Stimulated activated CD4-positive, alpha-beta T cell treated with anti-CD3 and anti-CD28 coated beads, Interleukin-2, amount 100 ng/mL, for 24 hours (primary cell): ENCODE data around the gene MAGEB10.
"Not testable (repeated sequence)": the region's sequence is repeated elsewhere in the genome, so short reads cannot be mapped to it uniquely, and the experiment has no call there.

Source experiments
- DNase-seq, 2 donors: peaks; one replicate each; pipeline ENCODE4 v3.0.0-alpha.2; 2020

Gene MAGEB10, protein sequence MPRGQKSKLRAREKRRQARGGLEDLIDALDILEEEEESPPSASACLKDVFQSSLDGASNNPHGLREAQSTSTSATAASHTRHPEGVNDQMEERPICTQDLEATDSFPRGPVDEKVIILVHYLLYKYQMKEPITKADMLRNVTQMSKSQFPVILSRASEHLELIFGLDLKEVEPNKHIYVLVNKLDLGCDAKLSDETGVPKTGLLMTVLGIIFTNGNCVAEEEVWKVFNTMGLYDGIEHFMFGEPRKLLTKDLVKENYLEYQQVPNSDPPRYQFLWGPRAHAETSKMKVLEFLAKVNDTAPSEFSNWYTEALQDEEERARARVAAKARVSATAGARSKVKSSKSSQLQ

DNA sequence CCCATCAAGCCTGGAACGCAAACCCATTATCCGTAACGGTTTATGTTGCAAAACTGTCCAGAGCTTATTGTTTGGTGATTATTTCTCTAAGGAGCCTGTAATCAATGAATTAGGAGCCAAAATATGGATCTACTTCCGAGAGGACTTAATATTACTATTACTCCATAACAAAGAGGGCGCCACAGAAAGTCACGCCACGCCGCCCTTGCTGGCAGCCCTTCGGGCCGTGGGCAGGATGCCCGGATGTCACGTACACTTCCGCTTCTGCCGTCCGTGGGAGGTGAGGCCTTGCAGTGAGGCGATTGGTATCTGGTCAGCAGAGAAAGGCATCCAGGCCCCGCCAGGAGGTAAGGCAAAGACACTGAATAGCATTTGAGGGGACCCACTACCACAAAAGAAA is at the start of gene MAGEB10:
MAGEB10 (plus strand) TSS at position 301 of the 400 bp plus-strand sequence. CDS start 13,317 bp downstream, outside the sequence.
- DNase-seq: no peak

DNA sequence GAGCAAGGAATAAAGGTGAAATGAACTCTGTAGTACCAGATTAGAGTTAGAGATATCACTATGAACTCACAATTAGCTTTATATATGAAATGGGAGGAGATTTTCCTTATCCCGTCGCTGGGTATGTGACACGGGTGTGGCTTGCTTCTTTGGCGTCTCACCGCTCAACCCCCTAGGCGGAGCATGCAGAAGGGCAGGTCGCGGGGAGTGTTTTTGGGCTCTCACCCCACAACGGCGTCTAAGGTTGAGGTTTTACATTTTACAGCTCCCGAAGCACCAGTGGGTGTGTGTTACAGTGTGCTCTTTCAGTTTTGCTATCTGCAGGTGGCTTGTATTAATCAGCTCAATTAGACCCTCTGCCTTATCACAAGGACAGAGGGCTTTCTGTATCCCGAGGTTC is 42.1 kb upstream of the MAGEB10 start:
- no peak for DNase-seq

DNA sequence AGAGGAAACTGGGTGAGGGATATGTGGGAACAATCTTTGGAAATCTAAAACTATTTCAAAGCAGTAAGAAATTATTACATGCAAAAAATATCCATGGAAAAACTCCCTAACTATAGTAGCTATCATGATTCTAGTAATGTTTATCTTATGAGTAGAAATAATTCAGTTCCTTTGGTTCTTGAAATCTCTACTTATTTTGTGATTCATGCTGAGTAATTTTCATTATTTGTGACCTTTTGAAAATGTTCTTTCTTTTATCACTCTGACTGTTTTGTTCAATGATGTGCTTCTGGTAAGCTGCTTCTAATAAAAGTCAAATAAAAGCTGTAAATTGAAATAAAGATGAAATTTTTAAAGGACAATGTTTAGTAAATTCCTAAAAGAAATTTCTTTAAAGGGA is 40.4 kb upstream of the MAGEB10 start:
- no peak for DNase-seq

DNA sequence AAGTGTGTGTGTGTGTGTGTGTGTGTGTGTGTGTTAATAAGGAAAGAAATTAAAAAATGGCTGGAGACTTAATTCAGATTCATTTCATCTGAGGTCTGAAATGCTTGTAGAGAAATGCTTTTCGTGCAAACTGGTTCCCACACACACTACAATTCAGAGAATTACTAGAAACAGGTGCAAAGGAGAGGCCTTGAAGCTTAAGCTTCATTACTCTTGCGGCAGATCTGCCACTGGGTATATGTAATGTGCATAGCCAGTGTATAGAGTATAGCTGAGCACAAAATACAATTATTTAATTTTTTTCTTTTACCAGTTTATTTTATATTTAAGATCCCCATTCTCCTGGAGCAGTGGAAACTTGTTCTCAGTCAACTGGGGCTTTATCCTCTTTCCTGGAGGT is 31.8 kb upstream of the MAGEB10 start:
- no peak for DNase-seq

DNA sequence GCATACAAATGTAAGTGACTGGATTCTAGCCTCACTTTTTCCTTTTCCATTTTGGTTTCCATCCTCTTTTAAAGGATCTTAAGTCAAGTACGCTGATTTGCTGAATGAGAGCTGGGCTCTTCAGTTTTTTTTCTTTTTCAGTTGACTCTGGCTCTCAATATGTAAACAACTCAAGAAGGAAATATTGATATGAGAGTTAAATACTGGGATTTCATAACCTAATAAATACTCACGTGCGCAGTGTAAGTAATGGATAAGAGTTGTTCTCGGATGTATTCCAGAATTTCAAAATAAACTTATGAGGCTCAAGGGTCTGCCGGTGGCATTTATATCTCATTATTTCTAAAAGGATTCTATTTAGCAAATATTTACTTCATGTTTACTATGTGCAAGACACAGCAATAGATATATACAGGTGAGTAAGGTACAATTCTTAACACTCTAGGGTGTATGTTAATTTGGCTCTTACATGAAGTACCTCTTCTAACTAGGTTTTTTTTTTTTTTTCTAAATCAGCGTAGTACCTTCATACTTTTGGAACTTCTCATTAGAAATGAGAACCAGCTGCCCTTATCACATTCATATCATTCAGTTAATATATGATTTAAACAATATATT is 11.0 kb upstream of the MAGEB10 start:
- DNase-seq: no peak

DNA sequence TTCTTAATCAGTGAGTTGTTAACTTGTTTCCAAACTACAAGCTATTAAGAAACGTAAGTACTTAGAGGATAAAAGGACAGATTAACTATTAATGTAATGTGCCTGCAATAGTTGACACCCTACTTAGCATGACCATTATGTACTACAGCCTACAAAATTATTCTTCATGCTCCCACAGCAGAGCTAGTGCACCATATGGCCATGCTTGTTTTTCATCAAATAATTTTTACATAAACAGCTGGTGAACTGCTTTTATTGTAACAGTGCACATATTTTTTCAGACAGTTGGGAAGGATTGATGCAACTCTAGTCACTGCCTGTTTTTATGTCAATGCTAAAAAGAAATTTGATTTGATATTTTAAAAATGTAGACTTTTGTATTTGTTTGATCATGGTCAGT is 10.2 kb upstream of the MAGEB10 start:
- DNase-seq: no peak

DNA sequence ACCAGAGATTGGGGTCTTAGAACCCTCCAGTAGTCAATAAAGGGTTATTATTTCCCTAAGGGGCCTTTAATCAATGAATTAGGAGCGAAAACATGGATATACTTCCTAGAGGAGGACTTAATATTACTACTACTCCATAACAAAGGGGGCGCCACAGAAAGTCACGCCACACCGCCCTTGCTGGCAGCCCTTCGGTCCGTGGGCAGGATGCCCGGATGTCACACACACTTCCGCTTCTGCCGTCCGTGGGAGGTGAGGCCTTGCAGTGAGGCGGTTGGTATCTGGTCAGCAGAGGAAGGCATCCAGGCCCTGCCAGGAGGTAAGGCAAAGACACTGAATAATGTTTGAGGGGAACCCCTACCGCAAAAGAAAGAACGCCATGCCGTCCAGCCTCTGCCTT is 436 bp downstream of the MAGEB10 start:
- no peak for DNase-seq

DNA sequence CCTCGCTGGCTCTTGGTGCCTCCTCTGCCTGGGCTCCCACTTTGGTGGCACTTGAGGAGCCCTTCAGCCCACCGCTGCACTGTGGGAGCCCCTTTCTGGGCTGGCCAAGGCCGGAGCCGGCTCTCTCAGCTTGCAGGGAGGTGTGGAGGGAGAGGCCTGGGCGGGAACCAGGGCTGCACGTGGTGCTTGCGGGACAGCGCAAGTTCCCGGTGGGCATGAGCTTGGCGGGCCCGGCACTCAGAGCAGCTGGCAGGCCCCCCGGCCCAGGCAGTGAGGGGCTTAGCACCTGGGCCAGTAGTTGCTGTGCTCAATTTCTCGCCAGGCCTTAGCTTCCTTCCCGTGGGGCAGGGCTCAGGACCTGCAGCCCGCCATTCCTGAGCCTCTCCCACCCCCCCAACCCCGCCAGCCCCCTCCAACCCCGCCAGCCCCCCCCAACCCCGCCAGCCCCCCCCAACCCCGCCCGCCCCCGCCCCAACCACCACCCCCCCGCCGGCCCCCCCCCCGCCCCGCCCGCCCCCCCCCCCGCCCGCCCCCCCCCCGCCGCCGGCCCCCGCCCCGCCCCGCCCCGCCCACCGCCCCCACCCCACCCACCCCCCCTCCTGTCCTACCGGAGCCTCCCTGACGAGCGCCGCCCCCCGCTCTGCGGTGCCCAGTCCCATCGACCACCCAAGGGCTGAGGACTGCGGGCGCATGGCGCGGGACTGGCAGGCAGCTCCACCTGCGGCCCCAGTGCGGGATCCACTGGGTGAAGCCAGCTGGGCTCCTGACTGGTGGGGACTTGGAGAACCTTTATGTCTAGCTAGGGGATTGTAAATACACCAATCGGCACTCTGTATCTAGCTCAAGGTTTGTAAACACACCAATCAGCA is 1.4 kb downstream of the MAGEB10 start:
- DNase-seq: not testable (repeated sequence)

DNA sequence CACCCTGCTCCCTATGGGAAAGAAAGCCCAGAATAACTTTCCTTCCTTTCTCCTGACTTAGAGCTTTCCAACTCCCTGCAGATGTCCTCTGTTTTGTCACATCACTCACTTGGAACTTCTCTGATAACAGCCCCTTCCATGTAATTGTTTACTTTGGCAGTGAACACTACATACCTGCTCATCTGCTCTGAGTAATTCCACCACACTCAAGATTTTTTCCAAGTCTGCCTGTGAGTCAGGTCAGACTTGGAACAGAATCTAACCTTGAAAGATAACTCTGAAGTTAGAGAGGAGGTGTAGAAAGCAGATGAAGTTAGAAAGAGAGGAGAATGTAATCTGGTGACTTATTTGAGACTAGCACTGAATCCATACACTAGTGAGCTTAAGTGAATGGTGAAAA is 7.4 kb downstream of the MAGEB10 start:
- no peak for DNase-seq

DNA sequence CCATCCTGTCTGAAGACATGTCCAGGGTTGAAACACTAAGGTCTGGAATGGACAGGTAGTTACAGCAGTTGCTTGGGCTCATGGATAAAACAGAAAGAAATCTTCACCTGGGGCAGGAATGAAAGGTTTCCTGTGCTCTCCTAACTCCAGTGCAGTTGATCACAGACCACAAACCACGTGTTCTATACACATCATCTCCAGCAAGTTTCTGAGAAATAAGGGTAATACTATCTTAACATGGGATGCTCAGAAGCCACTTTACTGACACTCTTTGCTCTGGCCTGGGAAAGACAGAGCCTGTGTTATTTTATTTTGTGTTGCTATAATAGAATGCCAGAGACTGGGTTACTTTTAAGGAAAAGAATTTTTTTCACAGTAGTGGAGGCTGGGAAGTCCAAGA is 16.0 kb downstream of the MAGEB10 start:
- no peak for DNase-seq

DNA sequence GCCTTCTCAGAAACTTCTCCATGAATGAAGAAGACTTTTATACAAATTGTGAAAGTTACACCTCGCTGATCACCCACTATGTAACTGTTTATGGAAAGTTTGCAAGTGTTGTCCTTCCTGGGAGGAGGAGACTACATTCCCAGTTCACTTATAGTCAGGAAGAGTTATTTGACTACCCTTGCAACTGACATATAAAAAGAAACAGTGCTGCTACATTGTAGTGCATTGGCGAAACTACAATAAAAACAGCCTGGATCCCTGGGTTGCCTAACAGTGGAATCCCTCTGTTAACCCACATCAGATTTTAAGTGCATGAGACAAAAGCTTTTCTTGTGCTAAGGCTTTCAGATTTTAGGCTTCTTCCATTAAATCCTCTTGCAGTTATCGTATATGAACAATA is 30.4 kb downstream of the MAGEB10 start:
- no peak for DNase-seq

DNA sequence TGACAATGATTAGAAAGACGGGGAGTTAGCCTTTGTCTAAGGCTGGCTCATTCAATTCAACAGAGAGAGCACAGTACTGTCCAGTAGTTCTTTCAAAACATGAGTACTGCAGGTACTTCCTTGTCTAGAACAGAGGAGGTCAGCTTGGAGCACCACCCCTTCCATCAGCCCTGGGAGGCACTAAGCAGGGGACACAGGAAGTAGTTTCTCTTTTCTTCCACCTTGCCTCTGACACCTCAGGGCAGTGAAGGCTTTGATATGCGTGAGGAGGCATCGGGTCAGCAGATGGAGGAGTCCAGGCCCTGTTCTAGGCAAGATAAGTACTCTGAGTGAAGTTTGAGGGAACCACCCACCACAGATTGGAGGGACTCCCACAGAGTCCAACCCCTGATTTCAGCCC is 33.1 kb downstream of the MAGEB10 start:
- no peak for DNase-seq

DNA sequence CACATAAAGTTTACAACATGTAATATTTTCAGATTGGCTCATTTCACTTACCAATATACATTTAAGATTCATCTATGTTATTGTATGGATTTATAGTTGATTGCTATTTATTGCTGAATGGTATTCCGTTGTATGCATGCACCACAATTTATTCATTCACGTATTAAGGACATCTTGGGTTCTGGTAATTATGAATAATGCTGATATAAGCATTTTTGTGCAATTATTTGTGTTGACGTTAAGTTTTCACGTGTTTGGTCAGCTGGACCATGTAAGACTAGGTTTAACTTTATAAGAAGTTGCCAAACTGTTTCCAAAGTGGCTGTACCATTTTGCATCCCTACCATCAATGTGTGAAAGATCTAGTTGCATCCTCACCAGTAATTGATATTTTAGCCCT is 35.1 kb downstream of the MAGEB10 start:
- DNase-seq: no peak

DNA sequence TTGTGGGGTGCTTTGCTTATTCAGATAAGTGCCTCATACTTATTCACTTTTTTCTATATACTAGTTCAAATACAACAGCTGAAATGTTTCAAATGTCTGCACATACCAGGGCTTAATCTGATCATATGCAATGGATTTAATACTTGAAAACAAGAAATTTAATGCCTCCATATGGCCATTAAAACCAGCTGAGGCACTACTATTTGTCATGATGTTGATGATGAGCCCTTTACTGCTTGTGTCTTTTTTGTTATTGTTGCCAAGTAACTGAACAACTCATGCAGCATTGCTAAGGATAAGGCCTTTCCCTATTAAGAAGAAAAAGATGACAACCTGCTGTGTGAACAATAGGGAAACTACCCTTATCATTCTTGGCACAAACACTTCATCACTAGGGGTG is 52.5 kb downstream of the MAGEB10 start:
- no peak for DNase-seq

DNA sequence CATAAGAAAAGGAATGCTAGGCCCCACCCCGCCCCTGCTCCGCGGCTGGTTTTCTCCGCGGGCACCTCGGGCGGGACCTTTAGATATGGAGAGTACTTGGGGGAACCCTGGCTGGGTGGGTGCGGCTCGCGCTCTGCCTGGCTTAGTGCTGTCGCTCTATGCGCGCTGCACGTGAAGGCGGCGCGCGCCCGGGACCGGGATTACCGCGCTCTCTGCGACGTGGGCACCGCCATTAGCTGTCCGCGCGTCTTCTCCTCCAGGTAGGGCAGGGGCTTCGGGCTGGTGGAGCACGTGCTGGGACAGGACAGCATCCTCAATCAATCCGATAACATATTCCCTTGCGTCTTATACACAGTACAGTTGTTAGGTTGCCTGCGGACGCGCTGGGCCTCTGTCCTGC is 56.0 kb downstream of the MAGEB10 start:
- no peak for DNase-seq
